Measurements from ENCODE around the gene CLEC4G. TPM values are rescaled to one million over a fixed set of nuclear protein-coding genes. Genes with fewer than 3 reads are reported as not detected.

CLEC4G gene
- total and polyA plus RNA-seq, 2 of the 13 experiments (the other 11 are each of a cell fraction or from before 2014, with no cell fraction given): not detected

GRCh38 chr19:7725791-7726190, 6.1 kb downstream of the CLEC4G start:
- H3K4me3 ChIP-seq (replicated peaks in 1 of 3; ENCODE audit: insufficient read depth in 1 of 3, low read depth in 2 of 3, low read length in 3 of 3): no peak overlapping the region
- peaks cover 1 to 27% of the 10 kb centered on the region in 2 experiments; a peak in 4 of 5 replicates for H3K27me3 ChIP-seq (ENCODE audit: control insufficient read depth in 1 of 2, insufficient read depth in 2 of 2, low read length in 2 of 2)
- WGBS (ENCODE audit: low lambda C conversion rate): 2% methylated on average over 2 of the region's 2 CpGs
- no peak for FAIRE-seq
- H3K4me2 ChIP-seq (ENCODE audit: low read depth, low read length): no peak overlapping the region
- POLR2A ChIA-PET: no interaction called here
- H3K36me3 ChIP-seq (replicated peaks in 1 of 2; ENCODE audit: control insufficient read depth in 1 of 2, insufficient read depth in 2 of 2, low read length in 2 of 2): no peaks in the 10 kb centered on the region
- H3K4me1 ChIP-seq (ENCODE audit: insufficient read depth, low read length): no peaks in the 10 kb centered on the region
- no peak overlapping the region for H3K9ac ChIP-seq (ENCODE audit: insufficient read depth, low read depth, low read length)
- CTCF ChIA-PET (ENCODE audit: low intra/inter-chr PET ratio, low total read pairs): no interaction called here
- ATAC-seq: no peak
- no peak for DNase-seq (ENCODE audit: low spot score)
- no peak overlapping the region for H2AFZ ChIP-seq (ENCODE audit: low read length)
- no peak for TF ChIP-seq TBX3 (IDR thresholded peaks at IDR 0.05; ENCODE audit: borderline replicate concordance)
- TF ChIP-seq, protein P1, sequence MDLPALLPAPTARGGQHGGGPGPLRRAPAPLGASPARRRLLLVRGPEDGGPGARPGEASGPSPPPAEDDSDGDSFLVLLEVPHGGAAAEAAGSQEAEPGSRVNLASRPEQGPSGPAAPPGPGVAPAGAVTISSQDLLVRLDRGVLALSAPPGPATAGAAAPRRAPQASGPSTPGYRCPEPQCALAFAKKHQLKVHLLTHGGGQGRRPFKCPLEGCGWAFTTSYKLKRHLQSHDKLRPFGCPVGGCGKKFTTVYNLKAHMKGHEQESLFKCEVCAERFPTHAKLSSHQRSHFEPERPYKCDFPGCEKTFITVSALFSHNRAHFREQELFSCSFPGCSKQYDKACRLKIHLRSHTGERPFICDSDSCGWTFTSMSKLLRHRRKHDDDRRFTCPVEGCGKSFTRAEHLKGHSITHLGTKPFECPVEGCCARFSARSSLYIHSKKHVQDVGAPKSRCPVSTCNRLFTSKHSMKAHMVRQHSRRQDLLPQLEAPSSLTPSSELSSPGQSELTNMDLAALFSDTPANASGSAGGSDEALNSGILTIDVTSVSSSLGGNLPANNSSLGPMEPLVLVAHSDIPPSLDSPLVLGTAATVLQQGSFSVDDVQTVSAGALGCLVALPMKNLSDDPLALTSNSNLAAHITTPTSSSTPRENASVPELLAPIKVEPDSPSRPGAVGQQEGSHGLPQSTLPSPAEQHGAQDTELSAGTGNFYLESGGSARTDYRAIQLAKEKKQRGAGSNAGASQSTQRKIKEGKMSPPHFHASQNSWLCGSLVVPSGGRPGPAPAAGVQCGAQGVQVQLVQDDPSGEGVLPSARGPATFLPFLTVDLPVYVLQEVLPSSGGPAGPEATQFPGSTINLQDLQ (CRISPR knock-in tag; IDR thresholded peaks at IDR 0.05): no peak
- TF ChIP-seq ZSCAN29 (CRISPR knock-in tag; conservative IDR thresholded peaks at IDR 0.05): no peak
- no peak for TF ChIP-seq CHD2 (IDR thresholded peaks at IDR 0.05; ENCODE audit: low read depth, low read length)
- TF ChIP-seq GLMP (CRISPR knock-in tag; IDR thresholded peaks at IDR 0.05; ENCODE audit: borderline replicate concordance): no peak
- TF ChIP-seq ZNF800 (CRISPR knock-in tag; IDR thresholded peaks at IDR 0.05): no peak
- TF ChIP-seq, protein P2, sequence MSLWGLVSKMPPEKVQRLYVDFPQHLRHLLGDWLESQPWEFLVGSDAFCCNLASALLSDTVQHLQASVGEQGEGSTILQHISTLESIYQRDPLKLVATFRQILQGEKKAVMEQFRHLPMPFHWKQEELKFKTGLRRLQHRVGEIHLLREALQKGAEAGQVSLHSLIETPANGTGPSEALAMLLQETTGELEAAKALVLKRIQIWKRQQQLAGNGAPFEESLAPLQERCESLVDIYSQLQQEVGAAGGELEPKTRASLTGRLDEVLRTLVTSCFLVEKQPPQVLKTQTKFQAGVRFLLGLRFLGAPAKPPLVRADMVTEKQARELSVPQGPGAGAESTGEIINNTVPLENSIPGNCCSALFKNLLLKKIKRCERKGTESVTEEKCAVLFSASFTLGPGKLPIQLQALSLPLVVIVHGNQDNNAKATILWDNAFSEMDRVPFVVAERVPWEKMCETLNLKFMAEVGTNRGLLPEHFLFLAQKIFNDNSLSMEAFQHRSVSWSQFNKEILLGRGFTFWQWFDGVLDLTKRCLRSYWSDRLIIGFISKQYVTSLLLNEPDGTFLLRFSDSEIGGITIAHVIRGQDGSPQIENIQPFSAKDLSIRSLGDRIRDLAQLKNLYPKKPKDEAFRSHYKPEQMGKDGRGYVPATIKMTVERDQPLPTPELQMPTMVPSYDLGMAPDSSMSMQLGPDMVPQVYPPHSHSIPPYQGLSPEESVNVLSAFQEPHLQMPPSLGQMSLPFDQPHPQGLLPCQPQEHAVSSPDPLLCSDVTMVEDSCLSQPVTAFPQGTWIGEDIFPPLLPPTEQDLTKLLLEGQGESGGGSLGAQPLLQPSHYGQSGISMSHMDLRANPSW (CRISPR knock-in tag; IDR thresholded peaks at IDR 0.05; ENCODE audit: borderline replicate concordance): no peak
- no peak for TF ChIP-seq ZNF883 (CRISPR knock-in tag; IDR thresholded peaks at IDR 0.05; ENCODE audit: not compliant biosample characterization)
- TF ChIP-seq MEF2D (CRISPR knock-in tag; IDR thresholded peaks at IDR 0.05): no peak
- no peak for TF ChIP-seq ZNF496 (CRISPR knock-in tag; IDR thresholded peaks at IDR 0.05; ENCODE audit: insufficient replicate concordance)
- no peak for TF ChIP-seq ZBTB14 (CRISPR knock-in tag; IDR thresholded peaks at IDR 0.05)
- TF ChIP-seq GATAD2A (CRISPR knock-in tag; IDR thresholded peaks at IDR 0.05): no peak
- TF ChIP-seq SUZ12 (IDR thresholded peaks at IDR 0.05; ENCODE audit: low read depth, low read length): no peak
- no peaks in the 10 kb centered on the region for H3K9me3 ChIP-seq (ENCODE audit: low read length)
- in situ Hi-C loops (cut with HindIII; ENCODE audit: extremely low pct_ligation_motif_present, low pct_unique_long_range_greater_than_20kb): no loop called here
- intact Hi-C loops (cut with micrococcal nuclease; ENCODE audit: unreplicated experiment): no loop called here
- H3K27ac ChIP-seq (ENCODE audit: extremely low read length, insufficient read depth, low read length): no peak overlapping the region
- no TSS peak for BruUV-seq (replicated peaks)
- no peaks in the 10 kb centered on the region for H3K79me2 ChIP-seq (ENCODE audit: insufficient read depth, low read length)
- H4K20me1 ChIP-seq (ENCODE audit: insufficient read depth, low read length): no peaks in the 10 kb centered on the region
